ENCODE results near the gene LRRC10.

DNA sequence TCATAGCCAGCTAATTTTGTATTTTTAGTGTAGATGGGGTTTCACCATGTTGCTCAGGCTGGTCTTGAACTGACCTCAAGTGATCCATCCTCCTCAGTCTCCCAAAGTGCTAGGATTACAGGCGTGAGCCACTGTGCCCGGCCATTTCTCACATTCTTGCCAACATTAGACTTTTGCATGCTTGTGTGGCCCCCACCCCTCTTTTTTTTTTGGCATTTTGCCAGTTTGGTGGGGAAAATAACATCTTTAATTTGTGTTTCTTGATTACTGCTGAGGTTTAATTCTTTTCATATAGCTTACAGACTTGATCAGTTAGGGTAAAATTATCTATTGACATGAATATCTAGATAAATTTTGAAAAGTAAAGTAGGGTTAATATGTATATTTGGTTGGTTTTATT lies 21.6 kb downstream of the LRRC10 start:
- TF ChIP-seq, protein P1, sequence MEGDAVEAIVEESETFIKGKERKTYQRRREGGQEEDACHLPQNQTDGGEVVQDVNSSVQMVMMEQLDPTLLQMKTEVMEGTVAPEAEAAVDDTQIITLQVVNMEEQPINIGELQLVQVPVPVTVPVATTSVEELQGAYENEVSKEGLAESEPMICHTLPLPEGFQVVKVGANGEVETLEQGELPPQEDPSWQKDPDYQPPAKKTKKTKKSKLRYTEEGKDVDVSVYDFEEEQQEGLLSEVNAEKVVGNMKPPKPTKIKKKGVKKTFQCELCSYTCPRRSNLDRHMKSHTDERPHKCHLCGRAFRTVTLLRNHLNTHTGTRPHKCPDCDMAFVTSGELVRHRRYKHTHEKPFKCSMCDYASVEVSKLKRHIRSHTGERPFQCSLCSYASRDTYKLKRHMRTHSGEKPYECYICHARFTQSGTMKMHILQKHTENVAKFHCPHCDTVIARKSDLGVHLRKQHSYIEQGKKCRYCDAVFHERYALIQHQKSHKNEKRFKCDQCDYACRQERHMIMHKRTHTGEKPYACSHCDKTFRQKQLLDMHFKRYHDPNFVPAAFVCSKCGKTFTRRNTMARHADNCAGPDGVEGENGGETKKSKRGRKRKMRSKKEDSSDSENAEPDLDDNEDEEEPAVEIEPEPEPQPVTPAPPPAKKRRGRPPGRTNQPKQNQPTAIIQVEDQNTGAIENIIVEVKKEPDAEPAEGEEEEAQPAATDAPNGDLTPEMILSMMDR (conservative IDR thresholded peaks at IDR 0.05 in 1 of 2, IDR thresholded peaks at IDR 0.05 in 1 of 2; ENCODE audit: extremely low read depth in 1 of 2, insufficient read depth in 1 of 2, low read depth in 1 of 2, low read length in 2 of 2): no peak
- no peak for TF ChIP-seq EZH2 (IDR thresholded peaks at IDR 0.05; ENCODE audit: borderline replicate concordance, low read length)
